Measurements from ENCODE around the gene SMYD2.

- TF ChIP-seq CTCF (IDR thresholded peaks at IDR 0.05) = no peak
- TF ChIP-seq POLR2A (IDR thresholded peaks at IDR 0.05) = no peak
Measured at GRCh38 chr1:214301526-214301925, 20.6 kb downstream of the SMYD2 start.
